Measurements from ENCODE around the gene CHSY1.
"Not testable (repeated sequence)": the region's sequence is repeated elsewhere in the genome, so short reads cannot be mapped to it uniquely, and the experiment has no call there.

Gene CHSY1, protein sequence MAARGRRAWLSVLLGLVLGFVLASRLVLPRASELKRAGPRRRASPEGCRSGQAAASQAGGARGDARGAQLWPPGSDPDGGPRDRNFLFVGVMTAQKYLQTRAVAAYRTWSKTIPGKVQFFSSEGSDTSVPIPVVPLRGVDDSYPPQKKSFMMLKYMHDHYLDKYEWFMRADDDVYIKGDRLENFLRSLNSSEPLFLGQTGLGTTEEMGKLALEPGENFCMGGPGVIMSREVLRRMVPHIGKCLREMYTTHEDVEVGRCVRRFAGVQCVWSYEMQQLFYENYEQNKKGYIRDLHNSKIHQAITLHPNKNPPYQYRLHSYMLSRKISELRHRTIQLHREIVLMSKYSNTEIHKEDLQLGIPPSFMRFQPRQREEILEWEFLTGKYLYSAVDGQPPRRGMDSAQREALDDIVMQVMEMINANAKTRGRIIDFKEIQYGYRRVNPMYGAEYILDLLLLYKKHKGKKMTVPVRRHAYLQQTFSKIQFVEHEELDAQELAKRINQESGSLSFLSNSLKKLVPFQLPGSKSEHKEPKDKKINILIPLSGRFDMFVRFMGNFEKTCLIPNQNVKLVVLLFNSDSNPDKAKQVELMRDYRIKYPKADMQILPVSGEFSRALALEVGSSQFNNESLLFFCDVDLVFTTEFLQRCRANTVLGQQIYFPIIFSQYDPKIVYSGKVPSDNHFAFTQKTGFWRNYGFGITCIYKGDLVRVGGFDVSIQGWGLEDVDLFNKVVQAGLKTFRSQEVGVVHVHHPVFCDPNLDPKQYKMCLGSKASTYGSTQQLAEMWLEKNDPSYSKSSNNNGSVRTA

DNA sequence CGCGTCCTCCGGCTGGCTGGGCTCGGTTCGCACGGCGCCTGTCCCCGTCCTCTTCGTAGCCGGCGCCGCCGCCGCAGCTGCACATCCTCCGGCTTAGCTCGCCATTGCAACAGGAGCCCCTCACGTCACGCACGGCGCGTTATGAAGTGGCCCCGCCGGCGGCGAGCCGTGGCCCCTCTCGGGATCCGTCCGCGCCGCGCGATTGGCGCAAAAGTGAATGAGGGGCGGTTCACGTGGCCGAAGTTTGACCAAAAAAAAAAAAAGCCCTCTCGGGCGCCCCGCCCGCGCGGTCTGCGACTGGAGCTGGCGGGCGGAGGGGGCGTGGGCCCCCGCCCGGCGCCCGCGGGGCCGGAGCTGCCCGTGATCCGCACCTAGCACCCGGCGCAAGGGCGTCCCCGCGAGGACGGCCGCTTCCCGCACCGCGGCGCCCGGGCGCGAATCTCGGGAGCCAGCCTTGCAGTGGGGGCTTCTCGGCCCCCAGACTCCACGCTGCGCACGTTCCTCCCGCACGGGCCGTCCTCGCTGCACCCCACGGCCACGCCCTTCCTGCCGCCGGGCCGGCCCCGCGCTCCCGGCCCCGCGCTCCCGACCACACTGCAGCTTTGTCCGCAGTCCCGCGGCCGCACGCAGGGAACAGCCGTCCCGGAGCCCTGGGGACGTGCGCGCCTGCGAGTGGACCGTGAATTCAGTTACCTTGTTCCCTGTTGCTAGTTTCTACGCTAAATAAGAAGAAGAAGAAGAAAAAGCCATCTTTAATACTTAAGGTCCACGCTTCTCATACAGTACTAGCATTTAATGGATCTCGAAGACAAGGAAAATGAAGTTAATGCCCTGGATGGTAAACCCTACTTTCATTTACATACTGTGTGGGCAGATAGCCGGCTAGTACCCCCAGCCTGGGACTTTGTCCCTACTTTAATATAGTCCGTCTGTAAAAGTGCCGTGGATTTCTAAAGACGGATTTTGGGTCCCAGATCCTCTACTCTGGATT, at the start of gene CHSY1:
CHSY1 (minus strand) TSS at position 219 of the 991 bp plus-strand sequence. CDS start 592 bp downstream, outside the sequence.
- DNase-seq, result peak; percentile 89

DNA sequence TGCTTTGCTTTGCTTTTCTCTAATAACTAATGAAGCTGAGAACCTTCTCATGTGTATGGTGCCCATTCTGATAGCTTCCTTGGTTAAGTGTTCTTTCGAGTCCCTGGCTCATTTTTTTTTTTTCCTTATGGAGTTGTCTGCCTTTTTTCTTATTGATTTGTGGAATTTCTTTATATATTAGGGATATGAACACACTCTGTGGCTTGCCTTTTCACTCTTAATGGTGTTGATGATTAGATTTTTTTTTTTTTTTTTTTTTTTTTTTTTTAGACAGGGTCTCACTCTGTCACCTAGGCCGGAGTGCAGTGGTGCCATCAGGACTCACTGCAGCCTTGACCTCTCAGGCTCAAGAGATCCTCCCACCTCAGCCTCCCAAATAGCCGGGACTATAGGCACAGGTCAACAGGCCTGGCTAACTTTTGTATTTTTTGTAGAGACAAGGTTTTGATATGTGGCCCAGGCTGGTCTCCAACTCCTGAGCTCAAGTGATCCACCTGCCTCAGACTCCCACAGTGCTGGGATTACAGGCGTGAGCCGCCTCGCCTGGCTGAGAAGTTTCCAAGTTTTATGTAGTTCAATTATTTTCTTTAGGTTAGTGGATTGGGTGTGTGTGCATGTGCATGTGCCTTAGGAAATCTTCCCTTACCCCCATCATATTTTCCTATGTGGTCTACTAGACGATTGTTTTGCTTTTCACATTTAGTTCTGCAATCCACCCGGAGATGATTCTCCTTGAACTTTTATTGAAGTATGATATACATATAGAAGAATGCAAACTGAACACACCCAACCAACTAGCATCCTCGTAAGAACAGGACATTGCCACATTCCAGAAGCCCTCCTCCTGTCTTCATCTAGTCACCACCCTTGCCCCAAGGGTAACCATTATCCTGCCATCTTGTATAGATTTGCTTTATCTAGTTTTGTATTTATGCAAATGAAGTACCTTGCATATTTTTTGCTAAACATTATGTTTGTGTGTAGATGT, 44.9 kb upstream of the CHSY1 start:
- DNase-seq, result no peak

DNA sequence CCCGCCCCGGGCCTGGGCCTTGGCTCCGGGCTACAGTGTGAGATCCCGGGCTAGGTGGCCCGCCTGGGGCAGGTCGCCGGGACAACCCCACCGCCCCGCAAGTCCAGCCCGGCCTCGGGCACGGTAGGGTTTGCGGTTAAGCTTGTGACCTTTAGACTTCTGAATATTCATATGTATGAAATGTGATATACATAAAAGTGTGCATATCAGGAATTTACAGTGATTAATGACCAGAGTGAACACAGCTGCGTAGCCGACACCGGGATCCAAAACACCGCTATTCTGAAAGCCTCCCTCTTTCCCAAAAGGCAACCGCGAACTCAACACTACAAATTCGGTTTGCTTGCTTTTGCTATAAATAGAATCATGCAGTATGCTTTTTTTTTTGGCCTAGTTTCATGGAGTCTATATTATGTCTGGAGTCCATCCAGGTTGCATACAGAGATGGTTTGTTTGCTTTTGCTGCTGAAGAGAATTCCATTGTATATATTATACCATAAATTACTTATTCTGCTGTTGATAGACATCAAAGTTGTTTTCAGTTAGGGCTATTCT, 43.8 kb upstream of the CHSY1 start:
- DNase-seq, result no peak

DNA sequence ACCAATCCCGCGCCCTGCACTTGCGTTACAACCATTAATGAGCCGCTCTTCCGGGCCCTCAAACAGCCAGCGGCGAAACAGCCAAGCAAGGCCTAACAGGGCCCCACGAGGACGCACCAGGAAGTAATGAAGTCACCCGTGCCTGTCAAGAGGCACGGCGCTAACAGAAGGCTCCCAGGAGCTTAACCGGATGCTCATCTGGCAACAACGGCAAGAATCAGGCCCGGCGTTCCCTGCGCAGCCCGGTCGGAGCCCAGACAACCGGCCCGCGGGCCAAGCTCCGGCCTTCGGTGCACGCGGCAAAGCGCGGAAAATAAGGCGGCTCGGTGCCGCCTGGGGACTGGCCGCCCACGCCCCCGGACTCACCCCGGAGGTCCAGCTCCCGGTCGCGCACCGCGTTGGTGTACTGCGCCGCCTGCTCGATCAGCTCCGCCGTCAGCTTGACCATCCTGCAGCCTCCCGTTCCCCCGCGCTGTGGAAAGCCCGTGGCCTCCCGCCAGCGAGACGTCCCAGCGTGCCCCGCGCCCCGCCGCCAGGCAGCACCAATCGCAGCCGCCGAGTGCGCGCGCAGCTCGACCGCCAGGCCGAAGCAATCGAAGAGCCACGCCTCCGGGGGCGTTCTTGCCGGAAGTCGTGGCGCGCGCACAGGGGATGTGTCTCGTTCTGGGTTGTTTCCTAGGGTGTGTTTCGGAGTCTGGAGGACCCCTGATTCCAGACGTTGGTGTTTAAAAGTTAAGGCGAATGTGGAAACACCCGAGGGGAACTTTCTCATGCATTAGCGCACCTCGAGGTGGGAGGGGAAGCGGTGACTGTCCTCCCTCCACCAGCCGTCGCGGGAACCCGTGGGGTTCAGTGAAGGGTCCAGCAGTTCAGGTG, 43.1 kb upstream of the CHSY1 start, which contains the start of gene SNRPA1:
SNRPA1 (minus strand) TSS at position 518 of the 876 bp plus-strand sequence; CDS start at position 448, 70 bp downstream.
- DNase-seq, result peak; percentile 97

DNA sequence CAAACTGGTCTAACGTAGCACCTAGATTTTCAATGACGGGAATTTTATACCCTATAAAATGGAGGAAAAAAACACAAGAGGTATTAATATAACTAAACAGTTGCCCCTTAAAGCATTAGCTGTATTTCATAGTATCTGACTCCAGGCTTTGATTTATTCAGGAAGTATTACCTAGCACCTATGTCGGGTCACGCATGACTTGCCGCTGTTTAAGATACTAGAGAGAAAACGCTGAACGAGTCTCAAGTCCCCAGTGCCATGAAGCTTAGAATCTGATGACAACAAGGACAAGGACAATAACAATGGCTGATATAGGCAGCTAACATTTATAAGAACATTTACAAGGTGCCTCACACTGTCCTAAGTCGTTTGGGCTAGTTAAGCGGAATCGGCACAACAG, 41.3 kb upstream of the CHSY1 start:
- no peak for DNase-seq

DNA sequence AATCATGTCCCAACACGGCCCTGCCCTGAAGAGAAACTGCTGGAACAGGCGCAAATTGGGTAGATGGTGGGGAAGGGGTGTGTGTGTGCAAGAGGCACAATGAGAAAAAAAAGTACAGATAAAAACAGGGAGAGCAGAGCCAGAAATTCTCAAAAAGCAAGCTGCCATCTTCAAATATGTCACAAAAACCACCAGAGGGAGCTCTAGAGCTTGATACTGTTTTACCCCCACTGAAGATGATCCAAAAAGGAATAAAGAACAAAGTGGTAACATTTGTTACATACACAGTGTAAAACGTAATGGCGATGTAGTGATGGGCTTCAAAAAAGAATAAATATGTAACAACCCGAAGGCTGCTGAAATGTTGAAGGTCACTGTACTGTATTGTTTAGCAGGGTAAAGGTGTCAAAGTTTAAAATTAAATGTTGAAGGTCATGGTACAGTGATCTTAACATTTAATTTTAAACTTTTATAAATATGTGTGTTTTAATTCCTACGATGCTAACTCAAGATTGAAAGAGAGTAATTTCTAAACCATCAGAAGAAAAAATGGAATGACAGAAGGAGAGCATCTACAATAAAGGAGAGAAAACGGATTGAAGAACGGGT, 37.2 kb upstream of the CHSY1 start:
- peak; percentile 74 for DNase-seq

DNA sequence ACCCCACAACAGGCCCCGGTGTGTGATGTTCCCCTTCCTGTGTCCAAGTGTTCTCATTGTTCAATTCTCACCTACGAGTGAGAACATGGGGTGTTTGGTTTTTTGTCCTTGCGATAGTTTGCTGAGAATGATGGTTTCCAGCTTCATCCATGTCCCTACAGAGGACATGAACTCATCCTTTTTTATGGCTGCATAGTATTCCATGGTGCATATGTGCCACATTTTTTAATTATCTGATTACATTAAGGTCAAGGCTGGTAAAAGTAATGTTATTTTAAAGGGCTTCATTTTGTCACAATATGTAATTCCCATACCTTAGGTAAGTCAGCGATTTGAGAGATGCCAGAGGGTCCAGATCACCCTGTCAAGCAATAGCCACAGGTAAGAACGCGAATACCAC, 35.5 kb upstream of the CHSY1 start:
- not testable (repeated sequence) for DNase-seq

DNA sequence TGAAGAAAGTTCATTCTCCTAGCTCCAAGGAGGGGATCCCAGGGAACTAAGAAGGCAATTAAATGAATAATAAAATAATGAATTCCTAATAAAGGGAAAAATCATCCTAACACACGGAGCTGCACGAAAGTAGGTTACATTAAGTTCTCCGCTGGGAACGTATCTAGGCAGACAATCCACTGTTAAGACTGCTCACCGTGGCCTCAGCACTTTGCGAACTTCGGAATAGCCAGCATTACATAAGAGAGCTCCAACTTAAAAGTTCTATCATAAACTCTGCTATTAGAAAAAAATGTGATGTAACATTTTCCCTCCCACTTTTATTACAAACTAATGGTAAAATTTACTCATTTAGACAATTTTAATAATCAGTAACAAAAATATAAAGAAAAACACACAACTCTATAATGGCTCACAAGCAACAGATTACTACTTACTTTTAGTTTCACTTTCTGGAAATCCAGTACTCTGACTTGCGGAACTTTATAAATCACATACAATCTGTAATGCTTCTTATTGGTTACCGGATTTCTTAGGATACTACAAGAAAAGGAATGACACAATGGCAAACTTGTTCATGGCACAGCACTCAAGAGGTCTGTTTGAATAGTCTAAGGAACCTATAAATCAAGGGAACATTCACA, 34.7 kb upstream of the CHSY1 start:
- no peak for DNase-seq

DNA sequence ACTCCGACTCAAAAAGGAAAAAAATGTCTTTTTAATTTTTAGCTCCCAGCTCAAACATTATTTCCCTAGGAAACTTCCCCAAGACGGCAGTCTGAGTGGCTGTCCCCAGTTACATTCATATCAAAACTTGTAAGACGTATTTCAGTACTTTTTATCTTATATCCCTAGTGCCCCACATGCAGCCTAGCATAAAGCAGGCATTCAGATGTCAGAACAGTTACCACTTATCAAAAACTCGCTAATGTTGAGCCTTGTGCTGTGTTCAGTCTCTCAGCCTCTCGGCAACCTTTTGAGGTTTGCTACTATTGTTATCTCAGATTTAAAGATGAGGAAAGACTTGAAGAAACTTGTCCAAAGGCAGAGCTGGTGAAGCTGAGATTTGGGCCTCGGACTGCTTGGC, 32.1 kb upstream of the CHSY1 start:
- DNase-seq, result no peak

DNA sequence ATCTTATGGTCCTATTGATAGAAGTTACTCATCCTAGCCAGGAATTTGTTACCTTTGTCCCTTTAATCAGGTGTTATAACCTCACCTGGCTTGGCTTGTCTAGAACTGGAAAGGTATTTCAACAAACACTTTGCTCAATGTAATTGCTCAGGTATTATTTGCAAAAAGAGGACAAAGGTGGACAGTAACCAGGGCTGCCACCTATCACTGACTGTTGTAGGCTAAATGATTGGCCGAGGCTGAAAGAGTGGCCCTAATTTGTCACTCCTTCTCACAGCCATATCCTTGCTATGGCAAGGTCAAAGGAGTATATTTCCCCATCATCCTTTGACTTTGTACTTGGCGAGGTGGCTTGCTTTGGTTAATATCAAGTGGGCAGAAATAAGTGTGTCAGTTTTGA, 28.2 kb upstream of the CHSY1 start:
- DNase-seq, result no peak

DNA sequence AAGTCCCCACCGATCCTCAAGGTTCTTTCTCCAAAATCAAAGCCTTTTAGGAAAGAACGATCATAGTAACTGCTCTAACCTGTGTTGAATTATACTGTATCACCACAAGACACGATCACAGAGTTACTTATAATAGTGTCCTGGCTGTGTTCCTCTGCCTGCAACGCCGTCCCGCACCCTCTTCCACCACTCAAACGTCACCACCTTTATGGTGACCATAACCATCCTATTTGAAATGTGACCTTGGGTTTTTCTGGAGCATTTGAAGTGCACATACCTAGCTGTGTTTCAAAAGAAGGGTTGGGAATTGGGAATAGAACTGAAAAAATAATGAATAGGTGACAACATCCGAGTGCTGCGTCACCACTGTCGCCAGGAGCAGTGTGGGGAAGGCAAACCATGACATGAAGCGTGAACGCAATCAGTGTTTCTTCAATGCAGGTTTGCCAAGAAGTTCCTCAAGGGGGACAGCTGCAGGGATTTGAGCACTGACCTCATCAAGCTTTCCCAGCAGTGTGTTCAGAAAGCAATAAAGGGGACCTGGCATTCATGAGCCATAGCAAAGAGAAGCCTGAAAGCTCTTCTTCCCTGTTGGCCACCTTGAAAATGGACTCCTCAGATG, 26.2 kb upstream of the CHSY1 start:
- no peak for DNase-seq

DNA sequence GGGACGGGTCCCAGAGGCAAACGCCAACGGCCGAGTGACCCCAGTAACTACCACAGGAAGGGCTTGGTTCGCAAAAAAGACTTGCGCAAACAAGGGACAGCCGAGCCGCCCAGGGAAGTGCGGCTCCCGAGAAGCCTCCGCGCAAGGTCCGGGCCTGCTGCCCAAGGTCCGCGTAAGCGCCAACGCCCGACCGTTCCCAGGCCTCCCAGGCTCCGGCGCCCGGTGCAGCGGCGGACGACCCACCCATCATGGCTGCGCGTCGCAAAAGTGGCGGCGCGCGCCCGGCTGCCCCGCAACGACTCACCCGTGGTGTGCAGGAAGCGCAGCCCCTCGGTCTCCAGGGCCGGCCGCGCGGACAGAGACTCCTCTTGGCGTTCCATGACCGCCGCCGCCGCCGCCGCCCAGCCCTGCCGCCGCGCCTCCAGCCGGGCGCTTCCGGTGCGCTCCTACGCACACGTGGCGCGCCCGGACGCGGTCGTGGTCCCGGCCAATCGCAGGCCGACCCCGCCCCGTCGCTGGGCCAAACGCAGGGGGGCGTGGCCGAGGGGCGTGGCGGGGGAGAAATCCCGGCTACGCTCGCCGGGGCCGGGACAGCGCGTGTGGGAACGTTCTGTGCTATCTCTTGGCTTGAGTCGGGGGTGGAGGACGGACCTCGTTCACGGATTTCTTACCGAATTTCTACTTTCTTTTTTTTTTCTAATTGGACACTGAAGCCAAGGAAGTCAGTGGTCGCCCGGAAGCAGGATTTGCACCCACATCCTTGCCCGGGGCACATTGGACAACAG, 25.4 kb upstream of the CHSY1 start, which contains the start of gene SELENOS:
SELENOS (minus strand) TSS at position 448 of the 785 bp plus-strand sequence; CDS start at position 380, 68 bp downstream.
- peak; percentile 85 for DNase-seq

DNA sequence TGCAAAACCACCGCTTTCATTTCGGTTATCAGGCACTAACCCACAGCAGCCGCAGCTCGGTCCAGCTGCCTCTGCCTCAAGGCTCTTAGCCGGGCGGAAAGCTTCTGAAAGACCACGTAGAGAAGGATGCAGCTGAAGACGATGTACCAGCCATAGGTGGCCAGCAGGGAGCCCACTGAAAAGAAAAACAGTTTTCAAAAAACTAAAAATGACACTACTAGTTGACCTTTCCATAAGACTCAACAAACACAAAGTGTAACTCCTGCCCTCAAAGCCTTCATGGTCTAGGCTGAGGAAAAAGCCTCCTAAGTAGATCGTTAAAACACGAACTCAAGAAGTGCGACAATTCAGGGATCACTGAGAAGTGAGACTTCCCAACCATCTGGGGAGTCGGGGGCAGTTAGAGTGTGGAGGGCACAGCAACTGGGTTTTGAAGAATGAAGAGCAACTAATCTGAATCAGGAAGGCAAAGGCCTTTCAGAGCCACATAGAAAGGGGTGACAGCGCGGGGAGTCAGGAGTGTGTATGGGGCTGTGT, 24.7 kb upstream of the CHSY1 start:
- DNase-seq, result peak; percentile 34

DNA sequence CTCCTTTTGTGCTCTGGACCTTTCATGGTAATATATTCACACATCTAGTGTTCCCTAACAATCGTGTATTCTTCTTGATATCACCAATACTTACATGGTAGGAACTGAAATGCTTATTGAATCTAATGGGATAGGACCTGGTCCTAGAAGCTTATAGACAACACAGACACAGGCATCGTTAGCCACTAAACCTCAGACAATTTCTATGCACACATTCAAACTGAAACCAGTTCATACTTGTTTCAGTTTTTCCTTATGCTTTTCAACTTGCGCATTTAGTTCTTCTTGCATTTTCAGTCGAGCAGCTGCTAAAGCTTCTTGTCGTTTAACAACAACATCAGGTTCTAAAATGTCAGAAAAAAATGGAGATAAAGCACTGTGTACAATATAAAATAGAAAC, 23.2 kb upstream of the CHSY1 start:
- no peak for DNase-seq

DNA sequence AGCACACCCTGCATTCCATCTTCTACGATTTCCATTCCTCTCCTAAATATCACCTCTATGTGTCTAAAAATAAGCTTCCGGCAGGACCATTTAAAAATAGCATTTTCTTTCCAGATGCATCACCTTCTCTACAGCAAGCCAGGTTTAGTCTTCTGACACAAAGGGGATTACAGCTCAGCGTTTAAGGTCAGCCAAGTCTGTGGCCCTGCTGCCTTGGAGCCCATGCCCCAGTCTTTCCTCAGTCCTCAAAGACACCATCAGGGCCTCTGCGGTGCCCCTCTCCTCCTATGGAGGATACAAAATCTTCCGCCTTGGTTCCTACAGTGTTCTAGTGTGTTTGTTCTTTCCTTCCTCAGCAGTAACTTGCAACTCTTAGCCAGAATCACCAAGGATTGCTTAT, 21.7 kb upstream of the CHSY1 start:
- DNase-seq, result no peak

DNA sequence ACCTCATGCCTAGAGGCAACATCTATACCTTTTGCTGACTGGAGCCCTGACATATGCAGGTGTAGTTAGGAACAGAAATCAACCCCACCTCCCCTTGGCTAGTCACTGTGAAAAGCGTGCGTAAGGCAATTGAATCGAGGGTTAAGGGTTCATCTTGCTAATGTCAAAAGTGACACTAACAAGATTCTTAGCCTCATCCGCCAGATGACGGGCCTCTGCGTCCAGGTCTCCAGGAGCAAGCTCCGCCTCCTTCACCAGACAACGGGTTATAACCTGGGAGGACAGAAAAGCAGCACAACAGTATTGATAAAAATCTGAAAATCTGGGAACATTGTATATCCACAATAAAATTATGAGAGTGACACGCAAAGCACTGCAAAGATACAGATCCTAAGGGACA, 20.7 kb upstream of the CHSY1 start:
- no peak for DNase-seq

Measured in CD4-positive, alpha-beta T cell treated with Interleukin-10 for 1 hour (primary cell).